ENCODE data around the gene PTPN9.

Gene PTPN9

DNA sequence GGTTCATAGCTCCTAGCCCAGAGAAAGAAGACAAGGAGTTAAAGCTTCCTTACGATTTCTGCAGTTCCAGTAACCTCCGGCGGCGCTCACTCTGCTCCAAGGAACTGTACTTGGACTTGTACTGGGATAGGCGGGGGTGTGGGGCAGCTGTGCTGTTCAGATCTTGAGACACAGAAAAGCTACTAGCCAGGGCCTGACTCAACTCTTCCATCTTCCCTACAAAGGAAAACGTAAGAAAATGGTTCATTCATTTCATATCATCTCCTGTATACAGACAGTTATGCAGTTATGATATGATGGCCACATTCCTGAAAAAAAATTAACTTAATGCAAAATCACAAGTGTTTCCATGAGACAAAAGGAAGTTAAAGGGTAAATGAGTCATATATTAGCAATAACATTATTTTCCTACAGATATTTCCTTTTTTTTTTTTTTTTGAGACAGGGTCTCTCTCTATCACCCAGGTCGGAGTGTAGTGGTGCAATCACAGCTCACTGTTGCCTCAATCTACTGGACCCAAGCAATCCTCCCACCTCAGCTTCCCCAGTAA lies 41.8 kb upstream of the PTPN9 start:
- no peaks in the 10 kb centered on the region for H3K27me3 ChIP-seq (replicated peaks; ENCODE audit: insufficient read depth, low read length)
- TF ChIP-seq EZH2phosphoT487 (IDR thresholded peaks at IDR 0.05; ENCODE audit: low read length): no peak
- 0 out of 2 replicates have a peak, but pooled peaks cover 2% of the 10 kb centered on the region for H3F3A ChIP-seq (ENCODE audit: insufficient read depth, low read length)
- DNase-seq: no peak
- H3K4me3 ChIP-seq (ENCODE audit: low read length): no peak overlapping the region
- no peaks in the 10 kb centered on the region for H3K9me3 ChIP-seq (replicated peaks; ENCODE audit: insufficient read depth, low read length)
- H3K4me2 ChIP-seq (ENCODE audit: low read depth, low read length): no peak overlapping the region
- H3K79me2 ChIP-seq (ENCODE audit: low read length): no peaks in the 10 kb centered on the region
- H2AFZ ChIP-seq (ENCODE audit: low read length): no peak overlapping the region
- no peaks in the 10 kb centered on the region for H3K9me2 ChIP-seq (replicated peaks; ENCODE audit: insufficient read depth, low read length)
- H4K20me1 ChIP-seq (ENCODE audit: insufficient read depth, low read length): no peaks in the 10 kb centered on the region
- no peaks in the 10 kb centered on the region for H3K36me3 ChIP-seq (replicated peaks; ENCODE audit: insufficient read depth, low read length)
- no peak overlapping the region for H3K9ac ChIP-seq (ENCODE audit: low read length)
- H3K4me1 ChIP-seq (ENCODE audit: low read length): no peaks in the 10 kb centered on the region
- H3K27ac ChIP-seq (ENCODE audit: low read length): no peak overlapping the region

DNA sequence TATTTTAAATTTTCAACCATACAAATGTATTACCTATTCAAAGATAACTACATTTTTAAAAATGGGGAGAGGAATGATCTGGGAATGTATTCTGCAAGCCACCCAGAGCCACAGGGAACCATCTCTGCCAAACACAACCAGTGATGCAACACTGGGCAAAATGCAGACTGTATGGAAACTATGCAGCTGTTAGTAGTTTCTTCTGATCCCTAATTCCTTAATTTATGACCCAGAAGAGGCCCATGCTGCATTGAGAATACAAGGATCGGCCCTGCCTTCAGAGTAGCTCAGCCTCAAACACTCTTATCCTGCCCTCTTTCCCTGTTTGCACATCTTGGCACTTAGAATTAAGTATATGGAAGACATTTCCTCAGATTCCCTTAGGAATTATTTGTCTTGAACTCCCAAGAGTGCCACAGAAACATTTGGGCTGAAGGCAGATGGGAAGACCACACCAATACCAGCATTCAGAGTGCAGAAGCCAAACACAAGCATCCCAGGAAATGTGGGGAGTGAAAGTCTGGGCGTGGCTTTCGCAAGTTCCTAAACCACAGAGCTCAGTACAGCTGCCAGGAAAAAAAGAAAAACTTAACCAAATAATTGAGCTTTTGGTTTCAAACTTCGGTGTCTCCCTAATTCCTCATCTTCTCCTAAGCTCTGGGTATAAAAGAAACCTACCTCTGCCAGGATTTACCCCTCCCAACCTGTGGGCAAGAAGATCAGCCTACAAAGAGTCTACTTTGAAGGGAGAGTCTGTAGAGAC lies 41.1 kb upstream of the PTPN9 start:
- Histone ChIP-seq H3K9me3 (replicated peaks; ENCODE audit: insufficient read depth, low read length) (no peaks in the 10 kb centered on the region), H2AFZ (ENCODE audit: low read length) (no peak overlapping the region), H3K9ac (ENCODE audit: low read length) (no peak overlapping the region), H3F3A (ENCODE audit: insufficient read depth, low read length) (no peaks in the 10 kb centered on the region), H3K27me3 (replicated peaks; ENCODE audit: insufficient read depth, low read length) (no peaks in the 10 kb centered on the region), H3K27ac (ENCODE audit: low read length) (no peak overlapping the region), H3K36me3 (replicated peaks; ENCODE audit: insufficient read depth, low read length) (no peaks in the 10 kb centered on the region), H3K4me3 (ENCODE audit: low read length) (no peak overlapping the region), H3K4me2 (ENCODE audit: low read depth, low read length) (no peak overlapping the region), H3K79me2 (ENCODE audit: low read length) (no peaks in the 10 kb centered on the region), H4K20me1 (ENCODE audit: insufficient read depth, low read length) (no peaks in the 10 kb centered on the region), H3K9me2 (replicated peaks; ENCODE audit: insufficient read depth, low read length) (no peaks in the 10 kb centered on the region), H3K4me1 (ENCODE audit: low read length) (no peaks in the 10 kb centered on the region)
- no peak for TF ChIP-seq EZH2phosphoT487 (IDR thresholded peaks at IDR 0.05; ENCODE audit: low read length)
- TF ChIP-seq, protein P1, sequence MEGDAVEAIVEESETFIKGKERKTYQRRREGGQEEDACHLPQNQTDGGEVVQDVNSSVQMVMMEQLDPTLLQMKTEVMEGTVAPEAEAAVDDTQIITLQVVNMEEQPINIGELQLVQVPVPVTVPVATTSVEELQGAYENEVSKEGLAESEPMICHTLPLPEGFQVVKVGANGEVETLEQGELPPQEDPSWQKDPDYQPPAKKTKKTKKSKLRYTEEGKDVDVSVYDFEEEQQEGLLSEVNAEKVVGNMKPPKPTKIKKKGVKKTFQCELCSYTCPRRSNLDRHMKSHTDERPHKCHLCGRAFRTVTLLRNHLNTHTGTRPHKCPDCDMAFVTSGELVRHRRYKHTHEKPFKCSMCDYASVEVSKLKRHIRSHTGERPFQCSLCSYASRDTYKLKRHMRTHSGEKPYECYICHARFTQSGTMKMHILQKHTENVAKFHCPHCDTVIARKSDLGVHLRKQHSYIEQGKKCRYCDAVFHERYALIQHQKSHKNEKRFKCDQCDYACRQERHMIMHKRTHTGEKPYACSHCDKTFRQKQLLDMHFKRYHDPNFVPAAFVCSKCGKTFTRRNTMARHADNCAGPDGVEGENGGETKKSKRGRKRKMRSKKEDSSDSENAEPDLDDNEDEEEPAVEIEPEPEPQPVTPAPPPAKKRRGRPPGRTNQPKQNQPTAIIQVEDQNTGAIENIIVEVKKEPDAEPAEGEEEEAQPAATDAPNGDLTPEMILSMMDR (IDR thresholded peaks at IDR 0.05; ENCODE audit: low read length): no peak
- TF ChIP-seq EZH2 (optimal IDR thresholded peaks at IDR 0.05; ENCODE audit: low read depth, low read length): no peak
- no peak for DNase-seq

DNA sequence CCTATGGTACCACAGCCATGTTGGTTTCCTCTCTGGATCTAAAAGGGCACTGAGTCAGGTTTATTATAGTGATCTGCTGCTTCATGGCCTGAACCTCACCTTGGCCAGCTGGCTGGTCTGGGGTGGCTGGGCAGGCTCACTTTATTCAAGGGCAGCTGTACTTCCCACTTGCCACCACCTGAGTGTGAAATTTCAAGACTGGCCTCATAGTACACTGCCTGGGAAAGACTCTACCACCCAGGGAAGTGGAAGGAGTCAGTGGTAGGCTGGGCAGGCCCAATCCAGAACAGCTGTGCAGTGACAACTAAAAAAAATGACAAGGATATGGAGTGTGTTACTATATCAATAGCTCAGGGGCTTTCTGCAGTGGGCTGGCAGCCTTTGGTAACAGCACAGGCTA lies 37.7 kb upstream of the PTPN9 start:
- TF ChIP-seq, protein P1 (IDR thresholded peaks at IDR 0.05; ENCODE audit: low read length): no peak
- TF ChIP-seq EZH2 (optimal IDR thresholded peaks at IDR 0.05; ENCODE audit: low read depth, low read length) (no peak), EZH2phosphoT487 (IDR thresholded peaks at IDR 0.05; ENCODE audit: low read length) (no peak)
- no peak for DNase-seq

More for the DNA sequence above, 37.7 kb upstream of the PTPN9 start:
- no peak overlapping the region for H3K9ac ChIP-seq (ENCODE audit: low read length)
- no peaks in the 10 kb centered on the region for H3F3A ChIP-seq (ENCODE audit: insufficient read depth, low read length)
- no peak overlapping the region for H3K4me3 ChIP-seq (ENCODE audit: low read length)
- H3K9me2 ChIP-seq (replicated peaks; ENCODE audit: insufficient read depth, low read length): no peaks in the 10 kb centered on the region
- no peaks in the 10 kb centered on the region for H3K36me3 ChIP-seq (replicated peaks; ENCODE audit: insufficient read depth, low read length)
- H2AFZ ChIP-seq (ENCODE audit: low read length): no peak overlapping the region
- no peaks in the 10 kb centered on the region for H3K4me1 ChIP-seq (ENCODE audit: low read length)
- no peaks in the 10 kb centered on the region for H4K20me1 ChIP-seq (ENCODE audit: insufficient read depth, low read length)
- H3K27ac ChIP-seq (ENCODE audit: low read length): no peak overlapping the region
- no peaks in the 10 kb centered on the region for H3K9me3 ChIP-seq (replicated peaks; ENCODE audit: insufficient read depth, low read length)
- H3K27me3 ChIP-seq (replicated peaks; ENCODE audit: insufficient read depth, low read length): no peaks in the 10 kb centered on the region
- H3K4me2 ChIP-seq (ENCODE audit: low read depth, low read length): no peak overlapping the region
- H3K79me2 ChIP-seq (ENCODE audit: low read length): no peaks in the 10 kb centered on the region

Data from MM.1S (cell line).